Measurements from ENCODE around the gene LBHD2. TPM values are rescaled to one million over a fixed set of nuclear protein-coding genes. Genes with fewer than 3 reads are reported as not detected.

Gene LBHD2
- total RNA-seq, 2 donors from 2014 or later: not detected

DNA sequence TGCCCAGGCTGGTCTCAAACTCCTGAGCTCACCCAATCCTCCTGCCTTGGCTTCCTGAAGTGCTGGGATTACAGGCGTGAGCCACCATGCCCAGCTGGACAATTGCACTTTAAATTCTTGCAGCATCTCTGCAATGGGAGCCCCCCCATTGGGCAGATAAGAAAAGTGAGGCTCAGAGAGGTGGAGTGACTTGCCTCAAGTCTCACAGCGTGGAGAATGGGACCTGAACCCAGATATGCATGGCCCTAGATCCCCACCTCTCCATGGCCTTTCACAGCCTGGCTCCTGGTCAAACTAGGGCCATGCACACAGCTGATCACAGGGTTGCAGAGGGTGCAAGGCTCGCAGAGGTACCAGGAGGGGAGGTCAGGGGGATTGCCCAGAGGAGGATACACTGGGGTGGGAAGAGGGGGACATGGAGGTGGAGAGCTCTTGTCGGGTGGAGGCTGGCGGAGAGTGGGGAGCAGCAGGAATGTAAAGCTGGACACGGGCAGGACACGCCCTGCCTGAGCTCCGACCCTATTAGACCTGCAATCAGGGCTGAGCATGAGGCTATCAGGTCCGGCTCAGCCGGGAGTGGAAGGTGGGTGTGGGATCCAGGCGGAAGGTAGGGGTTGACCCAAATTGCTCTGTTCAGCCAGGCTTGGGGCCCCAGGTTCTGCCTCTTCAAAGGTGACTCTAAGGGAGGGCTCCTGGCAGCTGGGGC, 17.4 kb downstream of the LBHD2 start:
- Histone ChIP-seq H3K36me3 (replicated peaks in 1 of 2; ENCODE audit: insufficient read depth in 1 of 2, low read depth in 2 of 2) (no peaks in the 10 kb centered on the region), H3K27ac (no peak overlapping the region), H3K4me3 (no peak overlapping the region), H3K4me1 (peaks cover 37% of the 10 kb centered on the region), H3K9me3 (no peaks in the 10 kb centered on the region), H3K27me3 (no peaks in the 10 kb centered on the region)
- 91 to 94% methylated on average over 10 to 11 of the region's 11 CpGs for WGBS, 2 donors
- TF ChIP-seq POLR2A (IDR thresholded peaks at IDR 0.05): no peak
- TF ChIP-seq, protein P1, sequence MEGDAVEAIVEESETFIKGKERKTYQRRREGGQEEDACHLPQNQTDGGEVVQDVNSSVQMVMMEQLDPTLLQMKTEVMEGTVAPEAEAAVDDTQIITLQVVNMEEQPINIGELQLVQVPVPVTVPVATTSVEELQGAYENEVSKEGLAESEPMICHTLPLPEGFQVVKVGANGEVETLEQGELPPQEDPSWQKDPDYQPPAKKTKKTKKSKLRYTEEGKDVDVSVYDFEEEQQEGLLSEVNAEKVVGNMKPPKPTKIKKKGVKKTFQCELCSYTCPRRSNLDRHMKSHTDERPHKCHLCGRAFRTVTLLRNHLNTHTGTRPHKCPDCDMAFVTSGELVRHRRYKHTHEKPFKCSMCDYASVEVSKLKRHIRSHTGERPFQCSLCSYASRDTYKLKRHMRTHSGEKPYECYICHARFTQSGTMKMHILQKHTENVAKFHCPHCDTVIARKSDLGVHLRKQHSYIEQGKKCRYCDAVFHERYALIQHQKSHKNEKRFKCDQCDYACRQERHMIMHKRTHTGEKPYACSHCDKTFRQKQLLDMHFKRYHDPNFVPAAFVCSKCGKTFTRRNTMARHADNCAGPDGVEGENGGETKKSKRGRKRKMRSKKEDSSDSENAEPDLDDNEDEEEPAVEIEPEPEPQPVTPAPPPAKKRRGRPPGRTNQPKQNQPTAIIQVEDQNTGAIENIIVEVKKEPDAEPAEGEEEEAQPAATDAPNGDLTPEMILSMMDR (IDR thresholded peaks at IDR 0.05): no peak
- intact Hi-C loops (cut with DNase I): loop anchor here (10.0 kb wide), 1 partner anchor 193 kb away; no protein-coding TSS in a partner anchor
- ATAC-seq (no peak), DNase-seq (peak in 1 of 4 donors; percentile 4)

DNA sequence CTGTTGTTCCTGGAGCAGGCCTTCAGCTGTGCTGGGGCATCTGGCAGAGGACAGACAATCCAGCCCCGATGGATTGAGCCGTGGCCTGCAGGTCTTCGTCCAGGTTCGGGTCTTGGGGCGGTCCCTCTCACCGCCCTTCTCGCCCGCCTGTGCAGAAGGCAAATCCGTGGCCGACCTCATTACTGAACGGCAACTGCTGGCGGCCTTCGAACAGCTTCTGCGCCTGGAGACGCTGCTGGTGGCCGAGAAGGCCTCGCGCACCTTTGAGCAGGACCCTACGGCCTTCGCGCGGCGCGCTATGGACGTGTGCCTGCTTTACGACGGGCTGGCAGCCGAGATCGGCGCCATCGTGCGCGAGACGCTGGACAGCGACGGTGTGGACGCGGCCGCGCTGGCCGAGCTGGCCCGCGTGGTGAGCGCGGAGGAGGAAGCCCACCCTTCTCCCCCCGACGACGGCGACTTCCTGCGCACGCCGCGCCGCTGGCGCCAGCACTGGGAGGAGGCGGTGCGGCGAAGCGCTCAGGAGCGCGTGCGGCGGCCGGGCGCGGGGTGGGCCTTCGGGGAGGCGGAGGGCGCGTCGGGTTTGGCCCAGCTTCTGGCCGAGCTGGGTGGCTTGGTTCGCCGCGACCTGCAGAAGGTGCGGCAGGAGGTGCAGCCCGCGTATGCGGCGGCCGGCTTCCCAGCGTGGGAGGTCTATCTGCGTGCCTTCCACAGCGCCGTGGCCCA, 18.1 kb downstream of the LBHD2 start:
- WGBS, 2 donors: 64 to 86% methylated on average over 43 to 85 of the region's 85 CpGs
- ATAC-seq (no peak), DNase-seq (peak in 1 of 4 donors; percentile 4)
- Histone ChIP-seq H3K27me3 (no peaks in the 10 kb centered on the region), H3K36me3 (replicated peaks in 1 of 2; ENCODE audit: insufficient read depth in 1 of 2, low read depth in 2 of 2) (no peaks in the 10 kb centered on the region), H3K27ac (no peak overlapping the region), H3K4me3 (no peak overlapping the region), H3K9me3 (no peaks in the 10 kb centered on the region), H3K4me1 (peaks cover 37% of the 10 kb centered on the region)
- intact Hi-C loops (cut with DNase I): loop anchor here (10.0 kb wide), 1 partner anchor 193 kb away; no protein-coding TSS in a partner anchor
- TF ChIP-seq, protein P1 (IDR thresholded peaks at IDR 0.05): no peak
- TF ChIP-seq POLR2A (IDR thresholded peaks at IDR 0.05): no peak

DNA sequence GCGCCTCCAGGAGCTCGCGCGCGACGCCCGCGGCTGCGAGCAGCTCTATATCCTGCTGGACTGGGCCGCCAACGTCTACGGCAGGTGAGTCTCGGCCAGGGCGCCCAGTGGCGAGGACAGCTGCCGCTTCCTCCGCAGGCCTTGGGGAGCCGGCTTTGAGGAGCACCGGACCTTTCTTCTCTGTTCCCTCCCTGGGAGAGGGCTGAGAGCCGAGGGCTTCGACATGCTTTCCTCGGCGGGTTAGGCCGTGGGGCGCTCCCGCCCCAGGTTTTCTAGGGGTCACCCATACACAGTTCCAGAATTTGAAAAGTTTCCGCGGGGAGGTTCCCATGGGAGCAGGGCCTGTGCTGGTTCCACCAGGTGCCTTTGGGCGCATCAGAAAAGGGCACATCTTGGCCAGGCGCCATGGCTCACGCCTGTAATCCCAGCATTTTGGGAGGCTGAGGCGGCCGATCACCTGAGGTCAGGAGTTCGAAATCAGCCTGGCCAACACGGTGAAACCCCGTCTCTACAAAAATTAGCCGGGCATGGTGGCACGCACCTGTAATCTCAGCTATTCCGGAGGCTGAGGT, 18.8 kb downstream of the LBHD2 start:
- H3K9me3 ChIP-seq: no peaks in the 10 kb centered on the region
- DNase-seq: peak in 1 of 4 donors; percentile 16
- H3K27ac ChIP-seq: no peak overlapping the region
- TF ChIP-seq, protein P1 (IDR thresholded peaks at IDR 0.05): no peak
- no peak for TF ChIP-seq POLR2A (IDR thresholded peaks at IDR 0.05)
- H3K4me1 ChIP-seq: peaks cover 37% of the 10 kb centered on the region
- 58 to 84% methylated on average over 13 to 33 of the region's 39 CpGs for WGBS, 2 donors
- no peaks in the 10 kb centered on the region for H3K27me3 ChIP-seq
- no peak overlapping the region for H3K4me3 ChIP-seq
- no peaks in the 10 kb centered on the region for H3K36me3 ChIP-seq (replicated peaks in 1 of 2; ENCODE audit: insufficient read depth in 1 of 2, low read depth in 2 of 2)
- ATAC-seq: no peak
- intact Hi-C loops (cut with DNase I): loop anchor here (10.0 kb wide), 1 partner anchor 192 kb away; no protein-coding TSS in a partner anchor

DNA sequence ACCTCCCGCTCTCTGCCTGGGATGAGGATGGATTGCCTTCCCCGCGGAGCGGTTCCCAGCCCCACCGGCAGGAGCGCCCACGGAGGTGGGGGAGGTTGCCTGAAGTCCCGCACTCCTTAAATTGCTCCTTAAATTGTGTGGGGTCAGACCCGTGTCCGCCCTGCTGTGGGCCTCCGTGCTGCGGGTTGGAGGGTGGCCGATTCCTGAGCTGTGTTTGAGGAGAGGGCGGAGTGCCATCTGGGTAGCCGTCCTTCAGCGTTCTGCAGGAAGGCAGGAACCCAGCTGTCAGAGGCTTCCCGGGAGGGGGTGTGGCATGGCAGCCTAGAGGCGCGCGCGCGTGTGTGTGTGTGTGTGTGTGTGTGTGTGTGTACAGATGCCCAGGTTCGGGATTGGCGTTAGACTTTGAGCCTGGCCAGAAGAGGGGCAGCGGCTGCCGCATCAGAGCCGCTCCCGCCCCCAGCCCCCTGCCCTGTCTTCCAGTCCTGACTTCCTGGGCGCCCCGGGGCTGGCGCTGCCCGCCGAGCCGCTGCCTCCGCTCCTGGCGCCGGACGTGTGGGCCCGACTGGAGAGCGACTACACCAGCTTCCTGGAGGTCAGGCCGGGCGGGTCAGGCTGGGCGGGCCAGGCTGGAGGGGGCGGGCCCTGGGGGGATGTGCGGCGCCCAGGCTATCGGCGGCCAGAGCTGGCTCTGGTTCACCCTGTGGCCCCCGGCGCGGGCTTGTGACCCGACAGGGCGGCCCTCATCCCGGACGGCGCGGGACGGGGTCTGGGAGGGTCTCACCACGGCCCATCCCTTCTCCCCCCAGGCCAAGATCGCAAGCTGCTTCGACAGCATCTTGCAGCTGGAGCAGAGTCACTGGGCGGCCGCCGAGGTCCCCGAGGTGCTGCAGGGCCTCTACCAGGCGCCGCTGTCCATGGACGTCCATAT, 19.7 kb downstream of the LBHD2 start:
- peak in 1 of 3 donors; percentile 23 for TF ChIP-seq POLR2A (IDR thresholded peaks at IDR 0.05)
- TF ChIP-seq, protein P1 (IDR thresholded peaks at IDR 0.05): peak in 3 of 7 experiments; percentile 8 to 18 (median 15)
- peak; percentile 45 to 78 (median 72) for DNase-seq
- intact Hi-C loops (cut with DNase I): loop anchor here (10.0 kb wide), 1 partner anchor 191 kb away; no protein-coding TSS in a partner anchor

More for the DNA sequence above, 19.7 kb downstream of the LBHD2 start:
- H3K9me3 ChIP-seq: no peaks in the 10 kb centered on the region
- no peaks in the 10 kb centered on the region for H3K27me3 ChIP-seq
- H3K4me3 ChIP-seq: no peak overlapping the region
- H3K27ac ChIP-seq: no peak overlapping the region
- peaks cover 43% of the 10 kb centered on the region for H3K4me1 ChIP-seq
- peak; percentile 27 for ATAC-seq
- H3K36me3 ChIP-seq (replicated peaks in 1 of 2; ENCODE audit: insufficient read depth in 1 of 2, low read depth in 2 of 2): no peaks in the 10 kb centered on the region
- whole genome bisulfite sequencing, 2 donors: 8 to 16% methylated on average over 25 to 68 of the region's 68 CpGs
